Measurements from ENCODE around the gene C19orf12. TPM values are rescaled to one million over a fixed set of nuclear protein-coding genes. Genes with fewer than 3 reads are reported as not detected.

C19orf12 gene
- total RNA-seq, 1 experiment from 2014 or later: 10.0 TPM

DNA sequence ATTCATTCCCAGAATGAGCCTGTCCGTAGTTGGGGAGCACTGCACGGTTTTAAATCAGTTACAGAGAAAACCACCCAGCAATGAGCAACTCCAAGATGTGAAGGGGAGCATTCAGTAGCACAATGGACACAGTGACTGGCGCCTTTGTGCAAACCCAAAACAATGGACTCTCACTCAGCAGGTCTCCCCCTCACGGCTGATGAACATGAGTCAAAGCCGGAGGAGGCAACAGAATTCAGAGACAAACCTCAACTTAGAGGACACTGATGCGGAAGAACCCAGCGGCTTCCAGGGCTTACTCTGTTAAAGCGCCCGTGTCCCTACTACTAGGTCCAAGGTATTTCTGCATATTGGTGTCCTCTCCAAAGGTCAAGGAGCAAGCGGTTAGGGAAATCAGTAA lies 32.1 kb downstream of the C19orf12 start:
- ChIA-PET CTCF (no interaction called here), POLR2A (no interaction called here), RAD21 (ENCODE audit: low non-redundant PET in 1 of 2, low total read pairs in 2 of 2, uncharacterized antibody in 2 of 2, unreplicated experiment in 2 of 2) (no interaction called here)
- Histone ChIP-seq H3K36me3 (ENCODE audit: control insufficient read depth in 1 of 2, insufficient read depth in 2 of 2, low read length in 2 of 2) (no peaks in the 10 kb centered on the region), H3K79me2 (ENCODE audit: insufficient read depth, low read length) (no peaks in the 10 kb centered on the region), H3K27ac (ENCODE audit: low read depth, low read length) (no peak overlapping the region), H2AFZ (ENCODE audit: low read depth, low read length, poor library complexity, severe bottlenecking) (no peak overlapping the region), H3K27me3 (ENCODE audit: insufficient read depth, low read length) (no peaks in the 10 kb centered on the region), H3K9me2 (ENCODE audit: insufficient read depth) (no peaks in the 10 kb centered on the region), H3K4me3 (replicated peaks in 1 of 2; ENCODE audit: low read depth in 1 of 2, low read length in 2 of 2) (no peak overlapping the region), H3K4me1 (ENCODE audit: control insufficient read depth in 1 of 2, insufficient read depth in 2 of 2, low read length in 2 of 2) (peaks cover 0 to 6% of the 10 kb centered on the region in 2 experiments; a peak in 1 of 4 replicates), H3K9ac (ENCODE audit: low read length) (no peak overlapping the region), H3K9me3 (ENCODE audit: control insufficient read depth in 1 of 2, insufficient read depth in 1 of 2, low read depth in 1 of 2, low read length in 2 of 2) (no peaks in the 10 kb centered on the region), H3K4me2 (ENCODE audit: low read length) (no peak overlapping the region), H4K20me1 (ENCODE audit: insufficient read depth) (no peaks in the 10 kb centered on the region)
- no peak for ATAC-seq
- no TSS peak for BruUV-seq (replicated peaks)
- no peak for DNase-seq (ENCODE audit: low read depth, low spot score)
- TF ChIP-seq, protein P1, sequence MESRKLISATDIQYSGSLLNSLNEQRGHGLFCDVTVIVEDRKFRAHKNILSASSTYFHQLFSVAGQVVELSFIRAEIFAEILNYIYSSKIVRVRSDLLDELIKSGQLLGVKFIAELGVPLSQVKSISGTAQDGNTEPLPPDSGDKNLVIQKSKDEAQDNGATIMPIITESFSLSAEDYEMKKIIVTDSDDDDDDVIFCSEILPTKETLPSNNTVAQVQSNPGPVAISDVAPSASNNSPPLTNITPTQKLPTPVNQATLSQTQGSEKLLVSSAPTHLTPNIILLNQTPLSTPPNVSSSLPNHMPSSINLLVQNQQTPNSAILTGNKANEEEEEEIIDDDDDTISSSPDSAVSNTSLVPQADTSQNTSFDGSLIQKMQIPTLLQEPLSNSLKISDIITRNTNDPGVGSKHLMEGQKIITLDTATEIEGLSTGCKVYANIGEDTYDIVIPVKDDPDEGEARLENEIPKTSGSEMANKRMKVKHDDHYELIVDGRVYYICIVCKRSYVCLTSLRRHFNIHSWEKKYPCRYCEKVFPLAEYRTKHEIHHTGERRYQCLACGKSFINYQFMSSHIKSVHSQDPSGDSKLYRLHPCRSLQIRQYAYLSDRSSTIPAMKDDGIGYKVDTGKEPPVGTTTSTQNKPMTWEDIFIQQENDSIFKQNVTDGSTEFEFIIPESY (IDR thresholded peaks at IDR 0.05; ENCODE audit: extremely low read depth, insufficient replicate concordance, low read length): no peak
- TF ChIP-seq POLR2A (IDR thresholded peaks at IDR 0.05; ENCODE audit: borderline replicate concordance, extremely low read depth, insufficient read depth, insufficient read length): no peak
- no peak for TF ChIP-seq EZH2phosphoT487 (IDR thresholded peaks at IDR 0.05; ENCODE audit: borderline replicate concordance)
- TF ChIP-seq YY1 (IDR thresholded peaks at IDR 0.05; ENCODE audit: extremely low read depth, insufficient replicate concordance, low read depth, low read length): no peak
- TF ChIP-seq, protein P2, sequence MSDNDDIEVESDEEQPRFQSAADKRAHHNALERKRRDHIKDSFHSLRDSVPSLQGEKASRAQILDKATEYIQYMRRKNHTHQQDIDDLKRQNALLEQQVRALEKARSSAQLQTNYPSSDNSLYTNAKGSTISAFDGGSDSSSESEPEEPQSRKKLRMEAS (IDR thresholded peaks at IDR 0.05): no peak
- no peak for TF ChIP-seq TCF7L2 (IDR thresholded peaks at IDR 0.05; ENCODE audit: borderline replicate concordance, extremely low read depth, insufficient read depth, insufficient read length)
- intact Hi-C loops (cut with micrococcal nuclease): no loop called here

Data from HCT116 (cell line).